Neural cell (in vitro differentiated cells): ENCODE data around the gene SPECC1L. TPM values are rescaled to one million over a fixed set of nuclear protein-coding genes. Genes with fewer than 3 reads are reported as not detected.

Experiments used
- H2AFZ ChIP-seq: fragments of 200-600, 300-800 bp; sonication (generic), shearing (Covaris generic); 2 replicates; pipeline ENCODE4 v1.6.0; 2014; ENCODE audit warnings: low read depth, mild to moderate bottlenecking, antibody characterized with exemption, low read length, moderate library complexity
- H3F3A ChIP-seq: fragments of 200-600 bp; shearing (Covaris generic); 2 replicates; pipeline ENCODE4 v1.6.1; 2016; ENCODE audit warnings: mild to moderate bottlenecking, moderate library complexity, mixed read lengths, antibody characterized with exemption, low read length; ENCODE audit not compliant: insufficient read depth, poor library complexity, severe bottlenecking
- H3K27ac ChIP-seq: fragments of 200-600, 300-800 bp; sonication (generic), shearing (Covaris generic); 2 replicates; pipeline ENCODE4 v1.5.1; 2014; ENCODE audit warnings: mild to moderate bottlenecking, low read length, moderate library complexity
- H3K27me3 ChIP-seq: fragments of 300-800, 200-600 bp; sonication (generic), shearing (Covaris generic); 2 replicates; pipeline ENCODE4 v1.6.0; 2014; ENCODE audit warnings: mild to moderate bottlenecking, low read depth, low read length, moderate library complexity; ENCODE audit not compliant: insufficient read depth
- H3K36me3 ChIP-seq: fragments of 300-800, 200-600 bp; sonication (generic), shearing (Covaris generic); 2 replicates; pipeline ENCODE4 v1.5.1; 2014; ENCODE audit warnings: mild to moderate bottlenecking, antibody characterized with exemption, low read length, moderate library complexity; ENCODE audit not compliant: insufficient read depth
- H3K4me2 ChIP-seq: fragments of 300-800, 200-600 bp; sonication (generic), shearing (Covaris generic); 2 replicates; pipeline ENCODE4 v1.6.0; 2014; ENCODE audit warnings: mild to moderate bottlenecking, low read length
- H3K4me3 ChIP-seq: fragments of 300-800, 200-600 bp; sonication (generic), shearing (Covaris generic); 2 replicates; pipeline ENCODE4 v1.5.1; 2014; ENCODE audit warnings: mild to moderate bottlenecking, low read length, moderate library complexity
- H3K79me2 ChIP-seq: fragments of 200-600 bp; shearing (Covaris generic); replicated peaks from 2 replicates; pipeline ENCODE4 v1.6.0; 2014; ENCODE audit warnings: mild to moderate bottlenecking, low read length, moderate library complexity; ENCODE audit not compliant: insufficient read depth
- H3K9ac ChIP-seq: fragments of 300-800, 200-600 bp; sonication (generic), shearing (Covaris generic); 2 replicates; pipeline ENCODE4 v1.6.1; 2016; ENCODE audit warnings: mild to moderate bottlenecking, low read length, mixed read lengths
- H3K9me2 ChIP-seq: fragments of 200-600 bp; shearing (Covaris generic); 2 replicates; pipeline ENCODE4 v1.6.1; 2016; ENCODE audit warnings: mild to moderate bottlenecking, low read length, mixed read lengths; ENCODE audit not compliant: insufficient read depth
- H3K9me3 ChIP-seq: fragments of 200-600, 300-800 bp; sonication (generic), shearing (Covaris generic); 2 replicates; pipeline ENCODE4 v1.6.1; 2016; ENCODE audit warnings: mild to moderate bottlenecking, mixed run types, low read length, moderate library complexity, mixed read lengths
- H4K20me1 ChIP-seq: fragments of 200-600 bp; shearing (Covaris generic); 2 replicates; pipeline ENCODE4 v1.6.1; 2016; ENCODE audit warnings: mild to moderate bottlenecking, mixed run types; ENCODE audit not compliant: insufficient read depth
- EP300 ChIP-seq: fragments of 450-650 bp; conservative IDR thresholded peaks from 2 replicates; pipeline ENCODE4 v1.6.1; 2014; ENCODE audit warnings: antibody characterized with exemption, mild to moderate bottlenecking, moderate library complexity; ENCODE audit not compliant: poor library complexity, severe bottlenecking
- EZH2 ChIP-seq: fragments of 200-600, 300-800 bp; shearing (Covaris generic), sonication (generic); IDR thresholded peaks from 2 replicates; pipeline ENCODE4 v1.6.1; 2014; ENCODE audit warnings: antibody characterized with exemption, low read length, borderline replicate concordance, mild to moderate bottlenecking; ENCODE audit not compliant: insufficient read depth, poor library complexity, severe bottlenecking
- MXI1 ChIP-seq: fragments of 450-650 bp; conservative IDR thresholded peaks from 2 replicates; pipeline ENCODE4 v1.6.1; 2014; ENCODE audit warnings: antibody characterized with exemption, mild to moderate bottlenecking; ENCODE audit not compliant: poor library complexity, severe bottlenecking
- POLR2AphosphoS5 ChIP-seq: IDR thresholded peaks from 2 replicates; pipeline ENCODE4 v1.6.1; 2012
- RAD21 ChIP-seq: fragments of 450-650 bp; conservative IDR thresholded peaks from 2 replicates; pipeline ENCODE4 v1.6.1; 2014; ENCODE audit warnings: antibody characterized with exemption, mild to moderate bottlenecking, moderate library complexity
- SMC3 ChIP-seq: fragments of 450-650 bp; conservative IDR thresholded peaks from 2 replicates; pipeline ENCODE4 v1.6.1; 2014; ENCODE audit warnings: antibody characterized with exemption, mild to moderate bottlenecking, moderate library complexity; ENCODE audit not compliant: poor library complexity
- TAF1 ChIP-seq: IDR thresholded peaks from 2 replicates; pipeline ENCODE4 v1.6.1; 2012; ENCODE audit warnings: low read depth
- polyA plus RNA-seq: library from polyadenylated mRNA; depleted of rRNA; stranded (reverse); fragments of >200 nt; gene quantifications from 2 replicates; pipeline ENCODE4 v1.2.3, GENCODE V29; 2014
- TF ChIP-seq, protein P1 (sequence below): fragments of 450-650 bp; IDR thresholded peaks from 2 replicates; pipeline ENCODE4 v1.5.1; 2014; ENCODE audit warnings: antibody characterized with exemption, mild to moderate bottlenecking, moderate library complexity; ENCODE audit not compliant: poor library complexity, severe bottlenecking
- TF ChIP-seq, protein P2 (sequence below): IDR thresholded peaks from 2 replicates; pipeline ENCODE4 v1.6.1; 2012; ENCODE audit warnings: borderline replicate concordance

SPECC1L gene
- polyA plus RNA-seq, 1 donor from 2014 or later = 27.1 TPM

DNA sequence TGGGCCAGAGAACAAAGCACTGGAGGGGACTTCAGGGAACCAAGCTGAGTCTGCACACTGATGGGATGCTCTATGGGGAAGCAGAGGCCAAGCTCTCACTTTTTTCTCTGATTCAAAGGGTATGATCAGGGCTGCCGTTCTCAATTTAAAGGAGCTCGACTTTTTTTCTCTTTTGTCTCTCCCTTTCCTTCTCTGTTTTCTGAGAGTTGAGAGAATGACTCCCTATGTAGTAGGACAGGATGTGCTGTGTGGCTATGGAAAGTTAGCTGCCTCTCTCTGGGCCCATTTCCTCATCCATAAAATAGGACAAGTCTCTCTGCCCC lies 164.7 kb downstream of the SPECC1L start:
- H3K79me2 ChIP-seq = no peaks in the 10 kb centered on the region
- H3K4me3 ChIP-seq = no peak overlapping the region
- H3K4me2 ChIP-seq = no peak overlapping the region
- H4K20me1 ChIP-seq = no peaks in the 10 kb centered on the region
- no peaks in the 10 kb centered on the region for H3K27me3 ChIP-seq
- H3K27ac ChIP-seq = no peak overlapping the region
- H3K9me3 ChIP-seq = no peaks in the 10 kb centered on the region
- H2AFZ ChIP-seq = no peak overlapping the region
- no peak overlapping the region for H3K9ac ChIP-seq
- no peaks in the 10 kb centered on the region for H3K9me2 ChIP-seq
- no peaks in the 10 kb centered on the region for H3F3A ChIP-seq
- H3K36me3 ChIP-seq = no peaks in the 10 kb centered on the region
- no peak for TF ChIP-seq RAD21
- TF ChIP-seq SMC3 = no peak
- TF ChIP-seq, protein P1, sequence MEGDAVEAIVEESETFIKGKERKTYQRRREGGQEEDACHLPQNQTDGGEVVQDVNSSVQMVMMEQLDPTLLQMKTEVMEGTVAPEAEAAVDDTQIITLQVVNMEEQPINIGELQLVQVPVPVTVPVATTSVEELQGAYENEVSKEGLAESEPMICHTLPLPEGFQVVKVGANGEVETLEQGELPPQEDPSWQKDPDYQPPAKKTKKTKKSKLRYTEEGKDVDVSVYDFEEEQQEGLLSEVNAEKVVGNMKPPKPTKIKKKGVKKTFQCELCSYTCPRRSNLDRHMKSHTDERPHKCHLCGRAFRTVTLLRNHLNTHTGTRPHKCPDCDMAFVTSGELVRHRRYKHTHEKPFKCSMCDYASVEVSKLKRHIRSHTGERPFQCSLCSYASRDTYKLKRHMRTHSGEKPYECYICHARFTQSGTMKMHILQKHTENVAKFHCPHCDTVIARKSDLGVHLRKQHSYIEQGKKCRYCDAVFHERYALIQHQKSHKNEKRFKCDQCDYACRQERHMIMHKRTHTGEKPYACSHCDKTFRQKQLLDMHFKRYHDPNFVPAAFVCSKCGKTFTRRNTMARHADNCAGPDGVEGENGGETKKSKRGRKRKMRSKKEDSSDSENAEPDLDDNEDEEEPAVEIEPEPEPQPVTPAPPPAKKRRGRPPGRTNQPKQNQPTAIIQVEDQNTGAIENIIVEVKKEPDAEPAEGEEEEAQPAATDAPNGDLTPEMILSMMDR = no peak
- no peak for TF ChIP-seq EZH2
- TF ChIP-seq MXI1 = no peak
- no peak for TF ChIP-seq EP300
- TF ChIP-seq, protein P2, sequence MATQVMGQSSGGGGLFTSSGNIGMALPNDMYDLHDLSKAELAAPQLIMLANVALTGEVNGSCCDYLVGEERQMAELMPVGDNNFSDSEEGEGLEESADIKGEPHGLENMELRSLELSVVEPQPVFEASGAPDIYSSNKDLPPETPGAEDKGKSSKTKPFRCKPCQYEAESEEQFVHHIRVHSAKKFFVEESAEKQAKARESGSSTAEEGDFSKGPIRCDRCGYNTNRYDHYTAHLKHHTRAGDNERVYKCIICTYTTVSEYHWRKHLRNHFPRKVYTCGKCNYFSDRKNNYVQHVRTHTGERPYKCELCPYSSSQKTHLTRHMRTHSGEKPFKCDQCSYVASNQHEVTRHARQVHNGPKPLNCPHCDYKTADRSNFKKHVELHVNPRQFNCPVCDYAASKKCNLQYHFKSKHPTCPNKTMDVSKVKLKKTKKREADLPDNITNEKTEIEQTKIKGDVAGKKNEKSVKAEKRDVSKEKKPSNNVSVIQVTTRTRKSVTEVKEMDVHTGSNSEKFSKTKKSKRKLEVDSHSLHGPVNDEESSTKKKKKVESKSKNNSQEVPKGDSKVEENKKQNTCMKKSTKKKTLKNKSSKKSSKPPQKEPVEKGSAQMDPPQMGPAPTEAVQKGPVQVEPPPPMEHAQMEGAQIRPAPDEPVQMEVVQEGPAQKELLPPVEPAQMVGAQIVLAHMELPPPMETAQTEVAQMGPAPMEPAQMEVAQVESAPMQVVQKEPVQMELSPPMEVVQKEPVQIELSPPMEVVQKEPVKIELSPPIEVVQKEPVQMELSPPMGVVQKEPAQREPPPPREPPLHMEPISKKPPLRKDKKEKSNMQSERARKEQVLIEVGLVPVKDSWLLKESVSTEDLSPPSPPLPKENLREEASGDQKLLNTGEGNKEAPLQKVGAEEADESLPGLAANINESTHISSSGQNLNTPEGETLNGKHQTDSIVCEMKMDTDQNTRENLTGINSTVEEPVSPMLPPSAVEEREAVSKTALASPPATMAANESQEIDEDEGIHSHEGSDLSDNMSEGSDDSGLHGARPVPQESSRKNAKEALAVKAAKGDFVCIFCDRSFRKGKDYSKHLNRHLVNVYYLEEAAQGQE = no peak
- no peak for TF ChIP-seq TAF1
- TF ChIP-seq POLR2AphosphoS5 = no peak

DNA sequence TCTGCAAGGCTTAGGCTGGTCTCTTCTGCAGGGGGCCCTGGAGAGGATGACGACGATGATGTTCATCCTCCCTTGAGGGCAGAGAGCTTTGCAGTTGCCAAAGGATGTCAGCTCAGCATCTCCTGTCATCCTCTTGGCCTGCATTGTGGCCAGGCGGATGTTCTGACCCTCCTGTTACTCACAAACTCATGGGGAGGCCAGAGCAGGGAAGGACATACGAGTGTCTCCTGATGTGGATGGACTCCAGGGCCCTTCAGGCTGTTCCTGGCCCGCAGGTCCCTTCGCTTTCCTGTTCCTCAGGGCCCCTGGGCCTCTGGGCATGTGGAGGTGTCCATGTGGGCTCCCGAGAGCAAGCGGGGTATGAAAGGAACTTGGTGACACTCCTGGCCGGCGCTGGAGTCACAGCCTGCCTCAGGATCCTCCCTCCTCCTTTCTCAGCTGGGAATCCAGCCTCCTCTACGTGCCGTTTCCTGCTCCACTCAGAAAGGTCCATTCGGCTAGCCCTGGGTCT lies 165.3 kb downstream of the SPECC1L start:
- no peaks in the 10 kb centered on the region for H3K9me3 ChIP-seq
- H3K79me2 ChIP-seq = no peaks in the 10 kb centered on the region
- H2AFZ ChIP-seq = no peak overlapping the region
- no peak overlapping the region for H3K27ac ChIP-seq
- no peak overlapping the region for H3K9ac ChIP-seq
- H3K36me3 ChIP-seq = no peaks in the 10 kb centered on the region
- no peaks in the 10 kb centered on the region for H3K9me2 ChIP-seq
- no peaks in the 10 kb centered on the region for H3K27me3 ChIP-seq
- H3K4me3 ChIP-seq = no peak overlapping the region
- TF ChIP-seq TAF1 = no peak
- no peak for TF ChIP-seq MXI1
- no peak for TF ChIP-seq EP300
- no peak for TF ChIP-seq SMC3
- TF ChIP-seq, protein P2 = no peak
- TF ChIP-seq RAD21 = no peak
- no peak for TF ChIP-seq EZH2
- TF ChIP-seq, protein P1 = no peak
- TF ChIP-seq POLR2AphosphoS5 = no peak
- H4K20me1 ChIP-seq = no peaks in the 10 kb centered on the region
- H3F3A ChIP-seq = no peaks in the 10 kb centered on the region
- H3K4me2 ChIP-seq = no peak overlapping the region
